GM19397 (cell line): ENCODE measurements around the gene JAG1.

Source experiments
- ATAC-seq: cut with Tn5 transposase; IDR thresholded peaks from one replicate; pipeline ENCODE4 v1.9.1; 2021; ENCODE audit warnings: mild to moderate bottlenecking, moderate library complexity; ENCODE audit not compliant: unreplicated experiment

Gene JAG1

GRCh38 chr20:10639737-10640556 lies 33.9 kb downstream of the JAG1 start:
- no peak for ATAC-seq

GRCh38 chr20:10639077-10639736 lies 34.6 kb downstream of the JAG1 start:
- no peak for ATAC-seq

- no peak for ATAC-seq
These were observed 36.2 kb downstream of the JAG1 start for GRCh38 chr20:10637563-10637962.

GRCh38 chr20:10637031-10637559 lies 36.7 kb downstream of the JAG1 start:
- no peak for ATAC-seq

- no peak for ATAC-seq
These were observed 37.4 kb downstream of the JAG1 start for GRCh38 chr20:10636326-10636818.

GRCh38 chr20:10635476-10636208 lies 38.2 kb downstream of the JAG1 start:
- no peak for ATAC-seq

- ATAC-seq = no peak
These were observed 39.0 kb downstream of the JAG1 start for GRCh38 chr20:10634683-10635411.

GRCh38 chr20:10634211-10634610 lies 39.6 kb downstream of the JAG1 start:
- no peak for ATAC-seq

GRCh38 chr20:10633718-10634117 lies 40.1 kb downstream of the JAG1 start:
- ATAC-seq = no peak

GRCh38 chr20:10632721-10633509 lies 40.9 kb downstream of the JAG1 start:
- no peak for ATAC-seq

GRCh38 chr20:10631126-10631525 lies 42.7 kb downstream of the JAG1 start:
- no peak for ATAC-seq

- ATAC-seq = no peak
These were observed 43.7 kb downstream of the JAG1 start for GRCh38 chr20:10629946-10630650.

- no peak for ATAC-seq
These were observed 46.9 kb downstream of the JAG1 start for GRCh38 chr20:10626896-10627295.

- no peak for ATAC-seq
These were observed 48.2 kb downstream of the JAG1 start for GRCh38 chr20:10625641-10626040.

GRCh38 chr20:10622657-10623418 lies 51.0 kb downstream of the JAG1 start:
- ATAC-seq = no peak

- ATAC-seq = no peak
These were observed 52.6 kb downstream of the JAG1 start for GRCh38 chr20:10621149-10621548.

GRCh38 chr20:10619427-10619826 lies 54.4 kb downstream of the JAG1 start:
- no peak for ATAC-seq

- no peak for ATAC-seq
These were observed 55.1 kb downstream of the JAG1 start for GRCh38 chr20:10618611-10619245.
